Right renal pelvis (tissue), 4 donors: ENCODE measurements around the gene ADAMTS13. TPM values are rescaled to one million over a fixed set of nuclear protein-coding genes. Genes with fewer than 3 reads are reported as not detected.

Experiments used
- DNase-seq, 4 donors: peaks; one replicate each; pipeline ENCODE4 v3.0.0-alpha.2; 2013; ENCODE audit warnings: low read depth in 4 of 4, low spot score in 3 of 4, missing footprints in 1 of 4
- polyA plus RNA-seq, 4 donors: library from polyadenylated mRNA; unstranded; fragments of 120-200 nt; gene quantifications; one replicate each; pipeline ENCODE4 v1.2.1, GENCODE V29; 2013; ENCODE audit not compliant: insufficient read length in 4 of 4

Gene ADAMTS13
- polyA plus RNA-seq, 4 donors: 6.6 to 12.0 (median 8.8) TPM

DNA sequence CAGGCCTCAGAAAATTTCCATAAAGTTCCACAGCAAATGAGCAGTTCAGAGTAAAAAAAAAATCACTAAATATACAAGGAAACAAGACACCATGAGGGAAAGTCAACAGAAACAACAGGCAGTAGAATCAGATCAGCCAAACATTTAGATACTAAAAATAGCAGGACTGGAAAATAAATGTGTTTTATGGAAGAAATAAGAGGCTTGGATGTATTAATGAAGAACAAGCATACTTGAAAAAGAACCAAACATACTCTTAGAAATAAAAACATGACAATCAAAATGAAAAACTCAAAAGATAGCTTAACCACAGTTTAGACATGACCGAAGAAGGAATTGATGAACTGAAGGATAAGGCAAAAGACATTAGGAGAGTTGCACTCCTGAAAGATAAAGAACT, 79.9 kb downstream of the ADAMTS13 start:
- DNase-seq: no peak

DNA sequence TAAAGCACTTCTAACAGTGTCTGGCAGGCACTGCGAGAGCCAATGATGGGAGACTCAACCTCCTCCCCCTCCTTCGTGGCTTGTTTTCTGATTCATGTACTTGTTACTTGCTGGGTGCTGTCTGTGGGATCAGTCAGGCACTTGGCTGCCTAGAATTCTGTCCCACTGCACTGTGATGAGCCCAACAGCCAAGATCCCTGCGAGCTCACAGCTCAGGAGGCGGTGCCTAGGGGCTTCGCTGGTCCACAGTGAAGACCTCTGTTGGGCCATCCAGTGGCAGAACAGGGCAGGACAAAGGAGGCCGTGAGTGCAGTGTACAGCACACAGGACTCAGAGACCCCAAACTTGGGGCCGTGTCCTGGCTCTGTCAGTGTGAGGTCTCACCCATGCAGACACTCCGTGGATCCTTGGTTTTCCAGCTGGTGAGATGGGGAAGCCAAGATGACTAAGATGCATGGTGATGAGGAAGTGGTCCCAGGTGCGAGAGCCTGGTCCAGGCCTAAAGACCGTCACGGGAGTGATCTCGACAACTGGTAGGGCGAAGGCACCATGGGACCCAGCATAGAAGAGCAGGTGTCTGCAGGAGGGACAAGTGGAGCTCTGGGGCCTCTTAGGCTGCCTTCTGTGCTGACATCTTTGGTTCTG, 83.1 kb downstream of the ADAMTS13 start:
- DNase-seq: no peak

DNA sequence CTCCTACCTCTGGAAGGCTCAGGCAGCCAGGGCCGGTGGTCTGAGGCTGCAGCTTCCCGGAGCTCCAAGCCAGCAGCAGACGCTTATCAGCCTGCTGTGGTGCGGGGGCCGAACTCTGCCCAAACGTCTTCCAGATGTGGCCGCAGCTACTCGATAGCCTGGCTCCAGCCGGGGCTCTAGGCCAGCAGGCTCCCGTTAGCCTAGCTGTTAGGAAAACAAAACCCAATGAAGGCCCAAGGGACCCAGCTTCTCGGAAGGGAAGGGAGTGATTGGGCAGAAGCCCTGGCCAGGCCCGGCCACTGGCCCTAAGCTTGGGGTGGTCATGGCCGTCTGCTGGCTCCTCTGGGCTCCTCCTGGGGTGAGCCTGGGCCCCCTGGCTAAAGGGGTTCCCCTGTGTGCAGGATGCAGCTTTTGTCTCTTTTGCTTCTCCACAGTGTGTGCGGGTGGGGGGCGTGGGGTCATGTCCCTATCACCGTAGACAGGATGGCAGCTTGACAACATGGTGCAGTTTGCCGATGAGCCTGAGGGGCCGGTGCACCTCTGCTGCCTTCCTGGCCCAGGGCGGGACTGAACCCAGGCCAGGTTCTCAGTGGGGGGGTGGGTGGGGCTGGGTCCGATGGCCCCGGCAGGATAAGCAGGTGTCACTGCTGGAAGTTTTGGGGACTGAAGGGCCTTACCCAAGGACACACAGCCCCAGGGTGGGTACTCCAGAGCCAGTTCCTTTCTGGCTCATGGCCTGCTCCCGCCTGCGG, 83.9 kb downstream of the ADAMTS13 start:
- DNase-seq: no peak

DNA sequence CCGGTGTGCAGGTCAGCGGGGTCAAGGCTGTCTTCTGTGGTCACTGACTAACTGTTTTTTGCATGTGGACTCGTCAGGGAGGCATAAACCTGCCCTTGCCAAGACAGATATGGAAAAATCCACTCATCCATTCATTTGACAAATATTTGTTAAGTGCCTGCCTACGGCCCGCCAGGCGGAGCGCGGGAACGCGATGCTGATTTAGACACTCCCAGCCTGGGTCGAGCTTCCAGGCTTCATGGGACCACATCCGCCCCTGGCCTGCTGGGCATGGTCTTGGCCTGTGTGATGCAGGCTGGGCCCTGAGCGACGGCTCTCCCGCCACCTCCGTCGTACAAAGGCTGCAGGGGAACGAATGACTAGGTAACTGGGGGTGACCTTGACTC, 84.5 kb downstream of the ADAMTS13 start:
- DNase-seq: no peak

DNA sequence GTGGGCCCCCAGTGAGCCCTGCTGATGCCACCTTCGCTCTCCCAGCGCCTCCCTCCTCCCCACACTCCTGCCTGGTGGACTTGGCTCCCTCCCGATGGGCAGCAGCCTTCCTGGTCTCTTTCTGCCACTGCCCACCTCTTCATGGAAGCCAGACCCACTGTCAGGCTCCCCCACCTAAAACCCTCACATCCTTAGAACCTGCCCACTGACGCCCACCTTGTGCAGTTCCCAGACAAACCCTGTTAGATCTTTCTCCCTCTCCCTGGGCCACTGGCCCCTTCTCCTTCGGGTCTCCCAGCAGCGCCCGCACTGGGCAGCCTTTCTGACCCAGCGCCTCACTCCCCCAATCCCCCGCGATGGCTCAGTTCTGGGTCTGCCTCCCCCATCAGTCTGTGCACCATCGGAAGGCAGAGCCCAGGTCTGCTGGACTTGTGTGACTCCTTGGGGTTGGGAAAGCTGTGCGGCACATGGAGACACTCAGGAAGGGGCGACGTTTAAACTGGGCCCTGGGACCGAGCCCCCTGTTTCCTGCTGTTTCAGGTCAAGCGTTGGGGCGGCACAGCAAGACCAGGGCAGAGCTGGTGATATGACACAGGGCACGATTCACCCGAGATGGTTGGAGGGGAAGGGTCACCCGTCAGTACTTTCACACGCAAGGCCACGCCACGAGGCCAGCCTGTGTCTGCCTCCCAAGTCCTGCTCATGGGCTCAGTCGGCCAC, 85.2 kb downstream of the ADAMTS13 start:
- no peak for DNase-seq

DNA sequence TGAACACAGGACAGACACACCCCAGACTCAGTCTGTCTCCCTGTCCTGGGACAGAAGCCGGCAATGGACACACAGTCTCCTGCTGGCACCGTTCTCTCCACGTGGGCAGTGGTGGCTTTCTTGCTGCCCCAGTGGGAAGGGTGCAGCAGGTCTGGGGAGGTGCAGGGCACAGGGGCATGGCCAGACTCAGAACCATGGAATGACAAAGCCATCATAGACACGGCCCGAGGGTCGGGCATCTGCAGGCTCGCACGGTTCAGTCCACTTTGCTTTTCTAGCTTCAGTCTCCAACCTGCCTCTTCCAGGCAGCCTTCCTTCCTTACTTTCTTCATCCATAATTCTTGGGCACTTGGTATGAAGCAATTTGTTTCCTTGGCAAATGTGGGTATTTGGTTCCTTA, 85.9 kb downstream of the ADAMTS13 start:
- no peak for DNase-seq

Other genes starting within 250 kb of the ADAMTS13 start
- gene OBP2B, start 213.1 kb upstream of the ADAMTS13 start, polyA plus RNA-seq: under 1 TPM in 1 of 4 donors, not detected in 3; 0.30 TPM
- 10 to 100 TPM in 3 of 4 donors, 1 to 10 TPM in 1; 9.8 to 30.9 (median 24.8) TPM for gene ABO, start 147.2 kb upstream of the ADAMTS13 start, polyA plus RNA-seq
- gene SURF6, start 86.2 kb upstream of the ADAMTS13 start, polyA plus RNA-seq: 10 to 100 TPM; 25.0 to 32.0 (median 28.4) TPM
- 10 to 100 TPM; 25.1 to 32.8 (median 26.8) TPM for gene MED22, start 74.2 kb upstream of the ADAMTS13 start, polyA plus RNA-seq
- gene RPL7A, start 74.1 kb upstream of the ADAMTS13 start, polyA plus RNA-seq: 1,000 to 10,000 TPM; 2,356 to 2,677 (median 2,609) TPM
- 10 to 100 TPM; 33.8 to 53.0 (median 42.4) TPM for gene SURF1, start 65.9 kb upstream of the ADAMTS13 start, polyA plus RNA-seq
- gene SURF2, start 65.8 kb upstream of the ADAMTS13 start, polyA plus RNA-seq: 10 to 100 TPM; 19.5 to 28.5 (median 22.8) TPM
- 100 to 1,000 TPM; 174 to 189 (median 181) TPM for gene SURF4, start 46.3 kb upstream of the ADAMTS13 start, polyA plus RNA-seq
- gene STKLD1, start 46.0 kb upstream of the ADAMTS13 start, polyA plus RNA-seq: 1 to 10 TPM; 3.4 to 5.0 (median 4.3) TPM
- gene REXO4, start 4.4 kb upstream of the ADAMTS13 start, polyA plus RNA-seq: 10 to 100 TPM; 29.4 to 32.1 (median 30.7) TPM
- 10 to 100 TPM; 25.4 to 40.6 (median 28.5) TPM for gene CACFD1, start 37.6 kb downstream of the ADAMTS13 start, polyA plus RNA-seq
- 1 to 10 TPM; 1.1 to 2.3 (median 1.5) TPM for gene SLC2A6, start 56.7 kb downstream of the ADAMTS13 start, polyA plus RNA-seq
- gene MYMK, start 102.6 kb downstream of the ADAMTS13 start, polyA plus RNA-seq: under 1 TPM in 2 of 4 donors, not detected in 2; 0.09 to 0.28 TPM
- gene ADAMTSL2, start 112.3 kb downstream of the ADAMTS13 start, polyA plus RNA-seq: 1 to 10 TPM; 1.5 to 2.9 (median 1.8) TPM
- gene FAM163B, start 187.0 kb downstream of the ADAMTS13 start, polyA plus RNA-seq: under 1 TPM in 1 of 4 donors, not detected in 3; 0.49 TPM
- gene DBH, start 214.0 kb downstream of the ADAMTS13 start, polyA plus RNA-seq: 1 to 10 TPM in 1 of 4 donors, under 1 TPM in 3; 0.60 to 3.1 (median 0.81) TPM